ENCODE results near the gene PEX10.

PEX10 gene

DNA sequence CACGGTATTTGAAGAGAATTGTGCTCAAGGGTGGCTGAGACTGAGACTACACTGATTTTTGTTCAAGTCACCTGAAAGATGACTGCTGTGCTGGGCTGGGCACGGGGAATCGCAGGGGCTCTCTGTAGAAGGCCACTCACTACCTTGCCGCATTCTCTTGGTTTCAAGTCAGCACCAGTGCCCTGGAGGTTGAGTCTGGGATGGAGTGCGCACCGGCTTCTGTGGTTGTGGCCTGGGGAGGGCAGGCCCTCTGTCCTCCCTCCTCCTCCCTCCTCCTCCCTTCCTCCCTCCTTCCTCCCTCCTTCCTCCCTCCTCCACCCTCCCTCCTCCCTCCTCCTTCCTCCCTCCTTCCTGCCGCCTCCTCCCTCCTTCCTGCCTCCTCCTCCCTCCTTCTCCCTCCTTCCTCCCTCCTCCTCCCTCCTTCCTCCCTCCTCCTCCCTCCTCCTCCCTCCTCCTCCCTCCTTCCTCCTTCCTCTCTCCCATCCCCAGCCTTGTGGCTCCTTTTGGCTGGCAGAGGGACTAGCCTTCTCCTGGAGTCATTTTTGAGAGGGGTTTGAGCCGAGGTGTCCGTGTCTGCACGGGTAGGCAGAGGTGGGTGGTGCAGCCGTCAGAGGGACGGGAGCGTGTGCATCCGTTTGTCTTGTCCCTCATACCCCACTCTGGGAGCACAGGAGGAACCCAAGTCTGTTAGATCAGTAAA lies 11.3 kb downstream of the PEX10 start:
- H3K9me3 ChIP-seq (replicated peaks; ENCODE audit: low read length), result no peaks in the 10 kb centered on the region
- H3K4me1 ChIP-seq (ENCODE audit: control insufficient read depth, insufficient read depth, low read length), result peaks cover 14% of the 10 kb centered on the region
- no peaks in the 10 kb centered on the region for H3K27me3 ChIP-seq (ENCODE audit: control insufficient read depth, insufficient read depth, low read length)
- H3K4me3 ChIP-seq (ENCODE audit: low read length), result no peak overlapping the region
- peaks cover 89% of the 10 kb centered on the region for H3K36me3 ChIP-seq (ENCODE audit: insufficient read depth, low read length)
- no peak overlapping the region for H3K9ac ChIP-seq (ENCODE audit: low read depth, low read length)
- no peak overlapping the region for H3K4me2 ChIP-seq (ENCODE audit: low read length)

DNA sequence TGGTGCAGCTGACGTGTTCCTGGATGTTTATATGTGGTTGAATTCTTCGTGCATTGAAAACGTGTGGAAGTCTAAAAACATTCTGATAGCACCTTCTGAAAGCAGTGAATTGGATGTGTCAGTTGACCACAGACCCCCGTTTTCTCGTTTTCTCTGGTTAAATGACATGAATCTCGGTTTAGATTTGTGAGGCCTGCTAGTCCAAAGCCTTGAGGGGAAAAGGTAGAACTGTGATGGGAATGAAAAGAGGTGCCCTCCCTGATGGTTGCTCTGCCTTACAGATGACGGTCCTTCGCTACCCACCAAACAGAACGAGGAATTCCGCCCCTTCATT lies 11.8 kb downstream of the PEX10 start:
- no peaks in the 10 kb centered on the region for H3K27me3 ChIP-seq (ENCODE audit: control insufficient read depth, insufficient read depth, low read length)
- H3K9me3 ChIP-seq (replicated peaks; ENCODE audit: low read length), result no peaks in the 10 kb centered on the region
- H3K4me1 ChIP-seq (ENCODE audit: control insufficient read depth, insufficient read depth, low read length), result peaks cover 9% of the 10 kb centered on the region
- H3K4me3 ChIP-seq (ENCODE audit: low read length), result no peak overlapping the region
- H3K36me3 ChIP-seq (ENCODE audit: insufficient read depth, low read length), result peaks cover 91% of the 10 kb centered on the region
- H3K4me2 ChIP-seq (ENCODE audit: low read length), result no peak overlapping the region
- no peak overlapping the region for H3K9ac ChIP-seq (ENCODE audit: low read depth, low read length)

DNA sequence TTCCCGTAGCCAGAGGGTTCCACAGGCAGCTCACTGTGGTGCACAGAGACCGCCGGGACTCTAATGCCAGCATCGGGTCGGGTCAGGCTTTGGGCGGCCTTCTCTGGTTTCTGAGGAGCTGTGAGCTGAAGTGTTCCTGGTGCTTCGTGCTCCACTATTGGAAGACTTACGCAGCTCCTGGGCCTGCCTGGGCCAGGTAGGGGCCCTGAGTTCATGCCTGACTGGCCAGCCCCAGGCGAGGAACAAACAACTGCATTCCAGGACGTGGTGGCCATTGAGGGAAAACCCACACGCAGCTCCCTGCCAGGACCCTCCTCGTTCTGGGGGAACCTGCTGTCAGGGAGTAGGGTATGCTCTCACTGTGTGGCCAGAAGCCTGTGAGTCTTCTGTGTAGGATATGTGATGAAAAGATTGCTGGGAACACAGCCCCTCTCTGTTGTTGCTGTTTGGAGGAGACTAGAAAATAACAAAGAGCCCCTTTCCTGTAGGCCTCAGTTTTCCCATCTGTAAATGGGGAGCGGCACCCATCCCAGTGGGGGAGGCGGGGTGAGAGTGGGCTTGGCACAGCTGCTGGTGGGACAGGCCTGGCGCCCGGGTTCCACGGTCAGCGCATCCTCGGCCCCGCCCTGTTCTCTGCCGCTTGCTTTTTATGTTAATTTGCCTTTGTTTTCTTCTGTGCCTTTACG lies 12.3 kb downstream of the PEX10 start:
- H3K9me3 ChIP-seq (replicated peaks; ENCODE audit: low read length), result no peaks in the 10 kb centered on the region
- no peak overlapping the region for H3K4me3 ChIP-seq (ENCODE audit: low read length)
- peaks cover 4% of the 10 kb centered on the region for H3K4me1 ChIP-seq (ENCODE audit: control insufficient read depth, insufficient read depth, low read length)
- H3K9ac ChIP-seq (ENCODE audit: low read depth, low read length), result no peak overlapping the region
- no peak overlapping the region for H3K4me2 ChIP-seq (ENCODE audit: low read length)
- H3K27me3 ChIP-seq (ENCODE audit: control insufficient read depth, insufficient read depth, low read length), result no peaks in the 10 kb centered on the region
- H3K36me3 ChIP-seq (ENCODE audit: insufficient read depth, low read length), result peaks cover 91% of the 10 kb centered on the region

DNA sequence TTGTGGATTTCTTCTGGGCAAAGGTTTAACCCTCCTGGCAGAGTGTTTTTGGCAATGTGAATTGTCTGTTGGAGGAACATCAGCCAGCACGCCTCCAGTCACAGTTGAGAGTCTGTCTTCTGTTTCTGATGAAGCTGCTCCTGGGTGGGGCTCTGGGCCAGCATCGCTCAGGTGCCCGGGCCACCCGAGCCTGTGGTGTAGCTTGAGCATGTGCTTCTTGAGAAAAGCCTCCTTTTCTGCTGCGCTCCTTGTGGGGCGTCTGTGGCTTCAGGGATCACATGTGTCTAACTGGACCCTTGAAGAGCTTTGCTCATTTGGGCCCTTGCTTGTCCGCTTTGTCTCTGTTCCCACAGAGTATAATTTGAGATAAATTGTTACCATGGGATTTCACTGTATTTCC lies 13.5 kb downstream of the PEX10 start:
- no peak overlapping the region for H3K4me2 ChIP-seq (ENCODE audit: low read length)
- no peaks in the 10 kb centered on the region for H3K9me3 ChIP-seq (replicated peaks; ENCODE audit: low read length)
- H3K4me3 ChIP-seq (ENCODE audit: low read length), result no peak overlapping the region
- no peaks in the 10 kb centered on the region for H3K27me3 ChIP-seq (ENCODE audit: control insufficient read depth, insufficient read depth, low read length)
- H3K36me3 ChIP-seq (ENCODE audit: insufficient read depth, low read length), result peaks cover 91% of the 10 kb centered on the region
- H3K4me1 ChIP-seq (ENCODE audit: control insufficient read depth, insufficient read depth, low read length), result peaks cover 11% of the 10 kb centered on the region
- H3K9ac ChIP-seq (ENCODE audit: low read depth, low read length), result no peak overlapping the region

DNA sequence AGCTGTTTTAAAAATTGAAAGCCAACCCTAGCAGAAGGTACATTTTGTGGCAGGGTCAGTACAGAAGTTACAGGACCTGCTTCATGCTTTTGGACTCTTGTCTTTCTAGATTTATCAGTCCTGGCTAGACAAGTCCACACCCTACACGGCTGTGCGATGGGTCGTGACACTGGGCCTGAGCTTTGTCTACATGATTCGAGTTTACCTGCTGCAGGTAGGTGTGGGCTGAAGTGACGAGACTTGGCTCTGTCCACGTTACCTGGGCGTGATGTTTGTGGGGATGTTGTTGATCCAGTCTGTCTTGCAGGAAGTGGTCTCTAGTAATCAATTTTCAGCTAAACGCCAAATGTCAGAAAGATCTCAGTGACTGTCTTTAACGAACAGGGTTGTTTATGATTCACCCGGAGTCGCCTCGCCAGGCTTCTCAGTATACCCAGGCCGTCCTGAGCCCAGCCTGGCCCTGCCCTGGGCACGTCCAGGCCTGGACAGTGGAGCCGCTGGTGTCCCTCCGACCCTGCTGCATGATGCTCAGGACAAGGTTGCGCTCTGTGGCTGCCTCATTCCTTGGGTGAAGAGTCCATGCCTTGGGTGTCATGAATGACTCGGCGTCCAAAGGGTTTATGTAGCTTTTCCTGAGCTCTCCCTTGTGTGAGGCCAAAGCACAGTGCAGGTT lies 15.2 kb downstream of the PEX10 start:
- H3K4me1 ChIP-seq (ENCODE audit: control insufficient read depth, insufficient read depth, low read length), result peaks cover 25% of the 10 kb centered on the region
- H3K9me3 ChIP-seq (replicated peaks; ENCODE audit: low read length), result no peaks in the 10 kb centered on the region
- H3K9ac ChIP-seq (ENCODE audit: low read depth, low read length), result no peak overlapping the region
- no peak overlapping the region for H3K4me2 ChIP-seq (ENCODE audit: low read length)
- H3K27me3 ChIP-seq (ENCODE audit: control insufficient read depth, insufficient read depth, low read length), result no peaks in the 10 kb centered on the region
- H3K36me3 ChIP-seq (ENCODE audit: insufficient read depth, low read length), result peaks cover 87% of the 10 kb centered on the region
- H3K4me3 ChIP-seq (ENCODE audit: low read length), result no peak overlapping the region

DNA sequence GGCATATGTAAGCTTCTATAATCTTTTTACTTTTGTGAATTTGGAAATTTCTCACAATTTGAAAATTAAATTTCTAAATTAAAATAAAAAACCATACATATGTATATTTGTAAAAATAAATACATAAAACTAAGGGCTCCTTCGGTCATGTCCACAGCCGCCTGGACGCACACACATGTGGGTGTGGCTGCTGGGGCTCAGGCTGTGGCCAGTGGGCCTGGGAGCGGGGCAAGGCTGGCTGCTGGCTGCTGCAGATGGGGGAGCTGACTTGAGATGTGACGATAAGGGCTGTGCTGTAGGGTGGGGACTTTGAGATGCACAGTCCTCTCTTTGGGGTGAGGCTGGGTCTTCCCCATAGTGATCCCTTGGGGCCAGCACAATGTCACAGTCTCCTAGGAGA lies 15.9 kb downstream of the PEX10 start:
- H3K27me3 ChIP-seq (ENCODE audit: control insufficient read depth, insufficient read depth, low read length), result no peaks in the 10 kb centered on the region
- no peak overlapping the region for H3K4me3 ChIP-seq (ENCODE audit: low read length)
- H3K9me3 ChIP-seq (replicated peaks; ENCODE audit: low read length), result no peaks in the 10 kb centered on the region
- peaks cover 25% of the 10 kb centered on the region for H3K4me1 ChIP-seq (ENCODE audit: control insufficient read depth, insufficient read depth, low read length)
- H3K9ac ChIP-seq (ENCODE audit: low read depth, low read length), result no peak overlapping the region
- peaks cover 80% of the 10 kb centered on the region for H3K36me3 ChIP-seq (ENCODE audit: insufficient read depth, low read length)
- H3K4me2 ChIP-seq (ENCODE audit: low read length), result no peak overlapping the region

DNA sequence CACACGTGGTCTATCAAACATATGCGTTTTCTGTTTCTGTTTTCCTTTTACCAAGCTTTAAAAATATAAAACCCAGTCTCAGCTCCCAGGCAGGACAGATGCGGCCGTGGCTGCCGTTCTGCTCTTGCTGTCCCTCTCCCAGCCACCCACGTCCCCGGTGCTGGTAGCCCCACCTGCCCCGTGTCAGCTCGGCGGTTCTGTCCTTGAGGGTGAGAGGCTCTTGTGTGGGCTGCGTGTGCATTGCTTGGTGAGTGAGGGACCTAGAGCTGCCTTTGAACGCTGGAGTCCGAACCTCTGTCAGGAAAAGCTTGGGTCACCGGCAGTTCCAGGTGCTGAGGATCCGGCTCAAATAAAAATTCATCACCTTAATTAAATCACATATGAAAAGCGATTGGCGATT lies 16.3 kb downstream of the PEX10 start:
- Histone ChIP-seq H3K4me2 (ENCODE audit: low read length) (no peak overlapping the region), H3K4me3 (ENCODE audit: low read length) (no peak overlapping the region), H3K4me1 (ENCODE audit: control insufficient read depth, insufficient read depth, low read length) (peaks cover 25% of the 10 kb centered on the region), H3K27me3 (ENCODE audit: control insufficient read depth, insufficient read depth, low read length) (no peaks in the 10 kb centered on the region), H3K9ac (ENCODE audit: low read depth, low read length) (no peak overlapping the region), H3K36me3 (ENCODE audit: insufficient read depth, low read length) (peaks cover 78% of the 10 kb centered on the region), H3K9me3 (replicated peaks; ENCODE audit: low read length) (no peaks in the 10 kb centered on the region)

DNA sequence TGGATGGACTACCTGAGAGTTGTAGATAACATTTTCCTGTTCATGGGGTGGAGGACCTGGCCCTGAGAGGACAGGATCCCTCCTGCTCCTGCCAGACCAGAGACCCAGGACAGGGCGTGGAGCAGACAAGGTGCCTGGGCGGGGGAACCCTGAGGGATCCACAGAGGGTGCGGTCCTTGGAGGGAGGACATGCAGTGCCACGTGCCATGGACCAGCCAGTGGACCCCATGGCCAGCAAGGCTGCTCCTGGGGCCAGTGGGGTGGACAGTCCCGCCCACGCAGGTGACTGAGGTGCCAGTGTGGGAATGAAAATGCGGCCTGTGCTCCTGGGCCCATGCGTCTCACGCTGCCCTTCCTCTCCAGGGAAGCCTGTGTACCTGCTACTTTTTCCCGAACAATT lies 17.1 kb downstream of the PEX10 start:
- H3K27me3 ChIP-seq (ENCODE audit: control insufficient read depth, insufficient read depth, low read length), result no peaks in the 10 kb centered on the region
- H3K9ac ChIP-seq (ENCODE audit: low read depth, low read length), result peak overlapping the region; percentile 16
- peaks cover 29% of the 10 kb centered on the region for H3K4me1 ChIP-seq (ENCODE audit: control insufficient read depth, insufficient read depth, low read length)
- no peaks in the 10 kb centered on the region for H3K9me3 ChIP-seq (replicated peaks; ENCODE audit: low read length)
- H3K4me2 ChIP-seq (ENCODE audit: low read length), result no peak overlapping the region
- H3K4me3 ChIP-seq (ENCODE audit: low read length), result no peak overlapping the region
- peaks cover 71% of the 10 kb centered on the region for H3K36me3 ChIP-seq (ENCODE audit: insufficient read depth, low read length)

DNA sequence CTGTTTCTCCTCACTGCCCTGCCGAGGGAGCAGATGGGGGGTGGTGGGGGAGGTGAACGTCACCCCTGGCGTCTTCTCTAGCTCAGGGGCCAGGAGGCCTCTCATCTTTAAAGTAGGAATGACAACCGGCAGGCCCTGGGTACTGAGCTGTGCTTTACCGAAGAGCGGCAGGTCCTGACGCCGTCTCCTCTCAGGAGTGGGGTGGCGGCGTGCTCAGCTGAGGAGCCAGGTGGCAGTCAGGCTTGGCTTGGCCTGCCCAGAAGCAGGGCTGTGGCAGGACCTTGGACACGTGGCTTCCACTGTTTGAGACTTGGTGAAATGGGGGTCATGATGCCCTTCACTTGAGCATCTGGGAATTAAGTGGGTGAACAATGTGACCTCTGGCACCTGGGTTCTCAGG lies 17.6 kb downstream of the PEX10 start:
- Histone ChIP-seq H3K9ac (ENCODE audit: low read depth, low read length) (peak overlapping the region; percentile 16), H3K36me3 (ENCODE audit: insufficient read depth, low read length) (peaks cover 66% of the 10 kb centered on the region), H3K4me1 (ENCODE audit: control insufficient read depth, insufficient read depth, low read length) (peaks cover 30% of the 10 kb centered on the region), H3K4me2 (ENCODE audit: low read length) (no peak overlapping the region), H3K9me3 (replicated peaks; ENCODE audit: low read length) (no peaks in the 10 kb centered on the region), H3K4me3 (ENCODE audit: low read length) (no peak overlapping the region), H3K27me3 (ENCODE audit: control insufficient read depth, insufficient read depth, low read length) (no peaks in the 10 kb centered on the region)

DNA sequence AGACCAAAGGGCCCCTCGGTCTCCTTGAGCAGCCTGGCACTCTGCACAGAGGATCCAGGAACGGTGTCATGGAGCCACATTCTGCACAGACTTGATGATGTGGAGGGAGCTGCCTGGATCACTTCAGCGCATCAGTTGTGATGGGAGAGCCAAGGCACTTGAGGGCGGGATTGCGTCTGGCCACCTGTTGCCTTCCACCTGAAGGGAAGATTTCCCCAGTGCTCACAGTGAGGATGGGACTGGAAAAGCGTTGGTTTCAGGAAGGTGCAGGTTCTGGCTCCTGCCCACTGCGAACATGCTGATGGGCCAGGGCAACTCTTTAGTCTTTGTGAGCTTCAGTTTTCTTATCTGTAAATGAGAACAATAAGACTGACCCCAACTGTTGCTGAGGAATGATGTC lies 18.1 kb downstream of the PEX10 start:
- H3K4me2 ChIP-seq (ENCODE audit: low read length), result peak overlapping the region; percentile 95
- H3K9me3 ChIP-seq (replicated peaks; ENCODE audit: low read length), result no peaks in the 10 kb centered on the region
- peaks cover 30% of the 10 kb centered on the region for H3K4me1 ChIP-seq (ENCODE audit: control insufficient read depth, insufficient read depth, low read length)
- peak overlapping the region; percentile 16 for H3K9ac ChIP-seq (ENCODE audit: low read depth, low read length)
- H3K36me3 ChIP-seq (ENCODE audit: insufficient read depth, low read length), result peaks cover 61% of the 10 kb centered on the region
- no peak overlapping the region for H3K4me3 ChIP-seq (ENCODE audit: low read length)
- no peaks in the 10 kb centered on the region for H3K27me3 ChIP-seq (ENCODE audit: control insufficient read depth, insufficient read depth, low read length)

DNA sequence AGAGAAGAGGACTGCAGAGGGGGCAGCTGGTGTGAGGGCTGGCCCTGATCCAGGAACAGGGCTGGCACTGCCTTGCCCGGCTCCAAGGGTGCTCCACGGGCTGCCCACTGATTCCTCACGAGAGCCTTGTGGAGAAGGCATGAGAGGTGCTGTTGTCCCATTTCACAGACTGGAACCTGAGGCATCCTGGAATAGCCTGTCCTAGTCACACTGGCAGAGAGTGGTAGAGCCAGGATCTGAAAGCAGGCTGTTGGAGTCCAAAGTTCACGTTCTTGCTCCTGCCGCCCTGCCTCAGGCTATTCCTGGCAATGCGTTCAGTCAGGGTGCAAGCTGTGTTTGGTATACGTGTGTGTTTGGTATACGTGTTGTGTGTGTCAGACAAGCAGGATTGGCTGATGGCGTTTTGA lies 18.9 kb downstream of the PEX10 start:
- no peaks in the 10 kb centered on the region for H3K27me3 ChIP-seq (ENCODE audit: control insufficient read depth, insufficient read depth, low read length)
- no peaks in the 10 kb centered on the region for H3K9me3 ChIP-seq (replicated peaks; ENCODE audit: low read length)
- H3K4me1 ChIP-seq (ENCODE audit: control insufficient read depth, insufficient read depth, low read length), result peaks cover 30% of the 10 kb centered on the region
- peak overlapping the region; percentile 95 for H3K4me2 ChIP-seq (ENCODE audit: low read length)
- peak overlapping the region; percentile 86 for H3K9ac ChIP-seq (ENCODE audit: low read depth, low read length)
- peaks cover 53% of the 10 kb centered on the region for H3K36me3 ChIP-seq (ENCODE audit: insufficient read depth, low read length)
- H3K4me3 ChIP-seq (ENCODE audit: low read length), result peak overlapping the region; percentile 80

Measured in skeletal muscle satellite cell (primary cell).